Measurements from ENCODE around the gene RAB11B. TPM values are rescaled to one million over a fixed set of nuclear protein-coding genes. Genes with fewer than 3 reads are reported as not detected.
"Not testable (repeated sequence)": the region's sequence is repeated elsewhere in the genome, so short reads cannot be mapped to it uniquely, and the experiment has no call there.

Gene RAB11B
- total and polyA plus RNA-seq, 3 donors from 2014 or later: 84.4 to 126 (median 95.2) TPM

DNA sequence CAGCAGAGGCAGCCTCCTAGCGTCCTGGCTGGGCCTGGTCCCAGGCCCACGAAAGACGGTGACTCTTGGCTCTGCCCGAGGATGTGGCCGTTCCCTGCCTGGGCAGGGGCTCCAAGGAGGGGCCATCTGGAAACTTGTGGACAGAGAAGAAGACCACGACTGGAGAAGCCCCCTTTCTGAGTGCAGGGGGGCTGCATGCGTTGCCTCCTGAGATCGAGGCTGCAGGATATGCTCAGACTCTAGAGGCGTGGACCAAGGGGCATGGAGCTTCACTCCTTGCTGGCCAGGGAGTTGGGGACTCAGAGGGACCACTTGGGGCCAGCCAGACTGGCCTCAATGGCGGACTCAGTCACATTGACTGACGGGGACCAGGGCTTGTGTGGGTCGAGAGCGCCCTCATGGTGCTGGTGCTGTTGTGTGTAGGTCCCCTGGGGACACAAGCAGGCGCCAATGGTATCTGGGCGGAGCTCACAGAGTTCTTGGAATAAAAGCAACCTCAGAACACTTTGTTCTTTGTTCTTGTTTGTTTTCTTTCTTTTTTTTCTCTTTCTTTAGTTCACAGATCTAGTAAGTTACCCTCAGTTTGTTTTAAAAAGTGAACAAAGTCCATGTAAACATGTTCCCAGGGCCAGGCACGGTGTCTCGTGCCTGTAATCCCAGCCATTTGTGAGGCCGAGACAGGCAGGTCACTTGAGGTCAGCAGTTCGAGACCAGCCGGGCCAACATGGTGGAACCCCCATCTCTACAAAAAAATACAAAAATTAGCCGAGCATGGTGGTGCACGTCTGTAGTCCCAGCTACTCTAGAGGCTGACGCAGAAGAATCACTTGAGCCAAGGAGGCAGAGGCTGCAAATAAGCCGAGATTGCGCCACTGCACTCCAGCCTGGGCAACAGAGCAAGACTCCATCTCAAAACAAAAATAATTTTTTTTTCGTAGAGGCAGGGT is 16.0 kb upstream of the RAB11B start:
- no peaks in the 10 kb centered on the region for H3K27me3 ChIP-seq
- TF ChIP-seq, protein P1, sequence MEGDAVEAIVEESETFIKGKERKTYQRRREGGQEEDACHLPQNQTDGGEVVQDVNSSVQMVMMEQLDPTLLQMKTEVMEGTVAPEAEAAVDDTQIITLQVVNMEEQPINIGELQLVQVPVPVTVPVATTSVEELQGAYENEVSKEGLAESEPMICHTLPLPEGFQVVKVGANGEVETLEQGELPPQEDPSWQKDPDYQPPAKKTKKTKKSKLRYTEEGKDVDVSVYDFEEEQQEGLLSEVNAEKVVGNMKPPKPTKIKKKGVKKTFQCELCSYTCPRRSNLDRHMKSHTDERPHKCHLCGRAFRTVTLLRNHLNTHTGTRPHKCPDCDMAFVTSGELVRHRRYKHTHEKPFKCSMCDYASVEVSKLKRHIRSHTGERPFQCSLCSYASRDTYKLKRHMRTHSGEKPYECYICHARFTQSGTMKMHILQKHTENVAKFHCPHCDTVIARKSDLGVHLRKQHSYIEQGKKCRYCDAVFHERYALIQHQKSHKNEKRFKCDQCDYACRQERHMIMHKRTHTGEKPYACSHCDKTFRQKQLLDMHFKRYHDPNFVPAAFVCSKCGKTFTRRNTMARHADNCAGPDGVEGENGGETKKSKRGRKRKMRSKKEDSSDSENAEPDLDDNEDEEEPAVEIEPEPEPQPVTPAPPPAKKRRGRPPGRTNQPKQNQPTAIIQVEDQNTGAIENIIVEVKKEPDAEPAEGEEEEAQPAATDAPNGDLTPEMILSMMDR (IDR thresholded peaks at IDR 0.05): no peak
- TF ChIP-seq POLR2A (IDR thresholded peaks at IDR 0.05): no peak
- WGBS, 2 donors: 67 to 69% methylated on average over 19 to 26 of the region's 26 CpGs
- DNase-seq: peak; percentile 84
- H3K4me3 ChIP-seq: no peak overlapping the region
- peak overlapping the region; percentile 70 to 81 for H3K27ac ChIP-seq
- H3K36me3 ChIP-seq (ENCODE audit: low read depth, missing control alignments): no peaks in the 10 kb centered on the region
- no peaks in the 10 kb centered on the region for H3K9me3 ChIP-seq
- peaks cover 10% of the 10 kb centered on the region for H3K4me1 ChIP-seq
- intact Hi-C loops (cut with DNase I; ENCODE audit: low total_unique reads): no loop called here

GRCh38 chr19:8375766-8376165 is 14.4 kb upstream of the RAB11B start:
- peaks cover 10% of the 10 kb centered on the region for H3K4me1 ChIP-seq
- H3K9me3 ChIP-seq; H3K36me3 ChIP-seq (ENCODE audit: low read depth, missing control alignments); H3K27ac ChIP-seq; DNase-seq; intact Hi-C loops (cut with DNase I; ENCODE audit: low total_unique reads); H3K27me3 ChIP-seq: not testable (repeated sequence)
- peak overlapping the region in 1 of 2 donors; percentile 20 for H3K4me3 ChIP-seq
- WGBS, 2 donors: 59 to 80% methylated on average over 10 to 28 of the region's 32 CpGs

- WGBS, 2 donors: 84 to 86% methylated on average over 10 of the region's 10 CpGs
- DNase-seq; H3K9me3 ChIP-seq; intact Hi-C loops (cut with DNase I; ENCODE audit: low total_unique reads); H3K27me3 ChIP-seq; H3K36me3 ChIP-seq (ENCODE audit: low read depth, missing control alignments); H3K4me3 ChIP-seq; H3K27ac ChIP-seq: not testable (repeated sequence)
- H3K4me1 ChIP-seq: peaks cover 10% of the 10 kb centered on the region
Measured at GRCh38 chr19:8376373-8376974, 13.7 kb upstream of the RAB11B start.

DNA sequence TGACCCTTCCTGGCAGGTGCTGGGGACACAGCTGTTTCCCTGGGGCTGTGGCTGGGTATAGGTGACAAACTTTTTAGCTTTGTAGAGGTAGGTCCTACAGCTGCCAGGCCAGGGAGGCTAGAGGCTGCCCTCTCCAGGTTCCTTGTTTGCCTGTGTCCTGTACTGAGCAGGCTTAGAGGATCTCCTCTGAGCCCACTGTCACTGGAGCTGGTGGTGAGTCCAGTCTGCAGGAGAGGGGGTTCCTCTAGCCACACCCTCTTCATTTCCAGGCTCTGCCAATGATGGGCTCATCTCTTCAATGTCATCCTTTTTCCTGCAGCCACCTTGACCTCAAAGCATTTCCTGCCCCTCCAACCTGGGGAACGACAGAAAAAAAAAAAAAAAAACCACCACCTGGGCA is 12.6 kb upstream of the RAB11B start:
- DNase-seq: no peak
- H3K27me3 ChIP-seq: no peaks in the 10 kb centered on the region
- H3K4me3 ChIP-seq: no peak overlapping the region
- H3K4me1 ChIP-seq: peaks cover 10% of the 10 kb centered on the region
- H3K36me3 ChIP-seq (ENCODE audit: low read depth, missing control alignments): no peaks in the 10 kb centered on the region
- intact Hi-C loops (cut with DNase I; ENCODE audit: low total_unique reads): no loop called here
- H3K9me3 ChIP-seq: no peaks in the 10 kb centered on the region
- no peak overlapping the region for H3K27ac ChIP-seq
- WGBS, 2 donors: 37 to 64% methylated on average over 1 of the region's 1 CpG
- TF ChIP-seq, protein P1 (IDR thresholded peaks at IDR 0.05): no peak
- no peak for TF ChIP-seq POLR2A (IDR thresholded peaks at IDR 0.05)

DNA sequence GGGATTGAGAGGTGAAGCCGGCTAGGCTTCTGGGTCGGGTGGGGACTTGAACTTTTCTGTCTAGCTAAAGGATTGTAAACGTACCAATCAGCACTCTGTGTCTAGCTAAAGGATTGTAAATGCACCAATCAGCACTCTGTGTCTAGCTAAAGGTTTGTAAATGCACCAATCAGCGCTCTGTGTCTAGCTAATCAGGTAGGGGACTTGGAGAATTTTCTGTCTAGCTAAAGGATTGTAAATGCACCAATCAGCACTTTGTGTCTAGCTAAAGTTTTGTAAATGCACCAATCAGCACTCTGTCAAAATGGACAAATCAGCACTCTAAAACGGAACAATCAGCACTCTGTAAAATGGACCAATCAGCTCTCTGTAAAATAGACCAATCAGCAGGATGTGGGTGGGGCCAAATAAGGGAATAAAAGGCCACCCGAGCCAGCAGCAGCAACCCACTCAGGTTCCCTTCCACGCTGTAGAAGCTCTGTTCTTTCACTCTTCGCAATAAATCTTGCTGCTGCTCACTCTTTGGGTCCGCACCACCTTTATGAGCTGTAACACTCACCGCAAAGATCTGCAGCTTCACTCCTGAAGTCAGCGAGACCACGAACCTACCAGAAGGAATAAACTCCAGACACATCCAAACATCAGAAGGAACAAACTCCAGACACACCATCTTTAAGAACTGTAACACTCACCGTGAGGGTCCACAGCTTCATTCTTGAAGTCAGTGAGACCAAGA is 10.8 kb upstream of the RAB11B start:
- H3K9me3 ChIP-seq; H3K36me3 ChIP-seq (ENCODE audit: low read depth, missing control alignments); H3K27me3 ChIP-seq; DNase-seq; intact Hi-C loops (cut with DNase I; ENCODE audit: low total_unique reads); H3K27ac ChIP-seq; H3K4me1 ChIP-seq; H3K4me3 ChIP-seq: not testable (repeated sequence)
- 95 to 96% methylated on average over 13 of the region's 13 CpGs for WGBS, 2 donors

GRCh38 chr19:8384569-8384968 is 5.6 kb upstream of the RAB11B start:
- 90 to 94% methylated on average over 4 of the region's 4 CpGs for WGBS, 2 donors
- H3K27me3 ChIP-seq; H3K36me3 ChIP-seq (ENCODE audit: low read depth, missing control alignments); H3K4me1 ChIP-seq; H3K27ac ChIP-seq; H3K9me3 ChIP-seq; DNase-seq; intact Hi-C loops (cut with DNase I; ENCODE audit: low total_unique reads); H3K4me3 ChIP-seq: not testable (repeated sequence)

DNA sequence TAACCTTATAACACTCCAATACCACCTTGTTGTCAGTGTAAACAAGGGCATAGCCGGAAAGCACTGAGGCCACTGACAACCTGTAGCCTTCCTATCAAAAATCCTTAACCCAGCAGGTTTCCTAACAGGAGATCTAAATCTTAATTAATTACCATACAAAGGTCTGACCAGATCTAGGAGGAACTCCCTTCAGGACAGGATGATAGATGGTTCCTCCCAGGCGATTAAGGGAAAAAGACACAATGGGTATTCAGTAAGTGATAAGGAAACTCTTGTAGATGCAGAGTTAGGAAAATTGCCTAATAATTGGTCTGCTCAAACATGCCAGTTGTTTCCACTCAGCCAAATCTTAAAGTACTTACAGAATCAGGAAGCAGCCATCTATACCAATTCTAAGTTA is 5.1 kb upstream of the RAB11B start:
- H3K27ac ChIP-seq: not testable (repeated sequence)

GRCh38 chr19:8385566-8385965 is 4.6 kb upstream of the RAB11B start:
- H3K4me1 ChIP-seq; H3K27me3 ChIP-seq; H3K27ac ChIP-seq; DNase-seq; H3K36me3 ChIP-seq (ENCODE audit: low read depth, missing control alignments); H3K9me3 ChIP-seq; intact Hi-C loops (cut with DNase I; ENCODE audit: low total_unique reads); H3K4me3 ChIP-seq: not testable (repeated sequence)
- WGBS, 2 donors: 87 to 93% methylated on average over 3 of the region's 3 CpGs

More for the DNA sequence above, 5.1 kb upstream of the RAB11B start:
- intact Hi-C loops (cut with DNase I; ENCODE audit: low total_unique reads); H3K36me3 ChIP-seq (ENCODE audit: low read depth, missing control alignments); H3K9me3 ChIP-seq; H3K27me3 ChIP-seq; DNase-seq; H3K4me3 ChIP-seq; H3K4me1 ChIP-seq: not testable (repeated sequence)
- 71 to 75% methylated on average over 2 of the region's 2 CpGs for WGBS, 2 donors

GRCh38 chr19:8386419-8386818 is 3.7 kb upstream of the RAB11B start:
- H3K4me1 ChIP-seq; H3K4me3 ChIP-seq; H3K36me3 ChIP-seq (ENCODE audit: low read depth, missing control alignments); DNase-seq; H3K27me3 ChIP-seq; intact Hi-C loops (cut with DNase I; ENCODE audit: low total_unique reads); H3K27ac ChIP-seq; H3K9me3 ChIP-seq: not testable (repeated sequence)
- WGBS, 2 donors: 82 to 92% methylated on average over 9 of the region's 9 CpGs
